SK-N-SH (cell line): Measurements from ENCODE around the gene TMTC2. TPM values are rescaled to one million over a fixed set of nuclear protein-coding genes. Genes with fewer than 3 reads are reported as not detected.

ENCODE experiments used
- CTCF ChIA-PET: fragments of 300-600, 350-600 bp; formaldehyde crosslinking; extraction: SDS; loops from one replicate; lab custom pipeline; 2021; lab: Yijun Ruan, JAX
- POLR2A ChIA-PET: fragments of 350-600 bp; sonication (Branson Sonifier 250); formaldehyde crosslinking; extraction: SDS; loops from one replicate; lab custom pipeline; 2020; ENCODE audit warnings: antibody characterized with exemption, inconsistent platforms; lab: Yijun Ruan, JAX
- DNase-seq: peaks from one replicate; pipeline ENCODE4 v3.0.0; 2012
- H2AFZ ChIP-seq: fragments of 200-600 bp; sonication (generic); 2 replicates; pipeline ENCODE4 v1.8.1; 2016; ENCODE audit warnings: antibody characterized with exemption, mild to moderate bottlenecking, low read depth
- H3F3A ChIP-seq: fragments of 200-600 bp; sonication (generic); replicated peaks from 2 replicates; pipeline ENCODE3; 2016; ENCODE audit warnings: antibody characterized with exemption, mild to moderate bottlenecking; ENCODE audit not compliant: insufficient read depth
- H3K27ac ChIP-seq, 2 experiments: fragments of 200-500 bp in 1 of 2; fragments of 200-600 bp in 1 of 2; sonication (Bioruptor generic) in 1 of 2; sonication (generic), shearing (Covaris generic) in 1 of 2; 2 replicates each; pipeline versions ENCODE4 v1.5.1 to v1.6.1; 2014 to 2016; ENCODE audit warnings: low read depth in 2 of 2, inconsistent platforms in 1 of 2, low read length in 1 of 2, mild to moderate bottlenecking in 1 of 2, mixed read lengths in 1 of 2
- H3K27me3 ChIP-seq: fragments of 200-600 bp; sonication (generic), shearing (Covaris generic); 2 replicates; pipeline ENCODE4 v1.6.1; 2016; ENCODE audit warnings: mixed run types; ENCODE audit not compliant: insufficient read depth
- H3K36me3 ChIP-seq, 2 experiments: fragments of 200-500 bp in 1 of 2; fragments of 200-600 bp in 1 of 2; sonication (Bioruptor generic) in 1 of 2; sonication (generic) in 1 of 2; replicated peaks in 1 of 2; 2 replicates each; pipeline versions ENCODE3 to v1.5.1; 2014 to 2016; ENCODE audit warnings: low read length in 1 of 2, mild to moderate bottlenecking in 1 of 2; ENCODE audit not compliant: insufficient read depth in 2 of 2, control insufficient read depth in 1 of 2
- H3K4me1 ChIP-seq, 2 experiments: fragments of 200-500 bp in 1 of 2; fragments of 200-600 bp in 1 of 2; sonication (Bioruptor generic) in 1 of 2; sonication (generic), shearing (Covaris generic) in 1 of 2; 2 replicates each; pipeline versions ENCODE4 v1.5.1 to v1.6.1; 2014 to 2016; ENCODE audit warnings: low read depth in 1 of 2, low read length in 1 of 2, mixed run types in 1 of 2; ENCODE audit not compliant: insufficient read depth in 2 of 2, control insufficient read depth in 1 of 2
- H3K4me2 ChIP-seq: fragments of 200-600 bp; sonication (generic), shearing (Covaris generic); 2 replicates; pipeline ENCODE4 v1.6.1; 2017; ENCODE audit warnings: mixed run types
- H3K4me3 ChIP-seq, 2 experiments: fragments of 200-500 bp in 1 of 2; fragments of 200-600 bp in 1 of 2; sonication (Bioruptor generic) in 1 of 2; sonication (generic), shearing (Covaris generic) in 1 of 2; 2 replicates each; pipeline versions ENCODE4 v1.5.1 to v1.8.1; 2014 to 2016; ENCODE audit warnings: low read depth in 2 of 2, inconsistent platforms in 1 of 2, low read length in 1 of 2, mild to moderate bottlenecking in 1 of 2, mixed read lengths in 1 of 2, moderate library complexity in 1 of 2
- H3K79me2 ChIP-seq: fragments of 200-600 bp; sonication (generic); 2 replicates; pipeline ENCODE4 v1.8.1; 2017; ENCODE audit warnings: mild to moderate bottlenecking; ENCODE audit not compliant: insufficient read depth
- H3K9ac ChIP-seq: fragments of 200-600 bp; sonication (generic); 2 replicates; pipeline ENCODE4 v1.6.1; 2017; ENCODE audit warnings: mixed run types
- H3K9me2 ChIP-seq: fragments of 200-600 bp; sonication (generic); 2 replicates; pipeline ENCODE4 v1.6.1; 2017; ENCODE audit warnings: mixed run types
- H3K9me3 ChIP-seq: fragments of 200-600 bp; sonication (generic); 2 replicates; pipeline ENCODE4 v1.6.1; 2017; ENCODE audit warnings: mixed run types, mild to moderate bottlenecking, moderate library complexity
- H4K20me1 ChIP-seq: fragments of 200-600 bp; sonication (generic); 2 replicates; pipeline ENCODE4 v1.6.1; 2017; ENCODE audit warnings: mild to moderate bottlenecking, mixed run types; ENCODE audit not compliant: insufficient read depth
- CTCF ChIP-seq: fragments of 200-600 bp; sonication (generic); IDR thresholded peaks from 2 replicates; pipeline ENCODE4 v1.6.1; 2017; ENCODE audit warnings: antibody characterized with exemption, mild to moderate bottlenecking, moderate library complexity
- ELF1 ChIP-seq: IDR thresholded peaks from 2 replicates; pipeline ENCODE4 v1.4.0; 2012
- EP300 ChIP-seq, 2 experiments: IDR thresholded peaks; 2 replicates each; pipeline versions ENCODE4 v1.4.0 to v1.6.1; 2012; ENCODE audit warnings: borderline replicate concordance in 1 of 2, low read depth in 1 of 2, low read length in 1 of 2
- FOXJ3 ChIP-seq: sonication (generic); formaldehyde crosslinking; IDR thresholded peaks from 2 replicates; pipeline ENCODE4 v1.5.1; 2020; ENCODE audit warnings: mild to moderate bottlenecking, missing genetic modification reagents
- JUND ChIP-seq: IDR thresholded peaks from 2 replicates; pipeline ENCODE4 v1.4.0; 2012
- MEF2A ChIP-seq: IDR thresholded peaks from 2 replicates; pipeline ENCODE4 v1.4.0; 2012; ENCODE audit warnings: low read depth, borderline replicate concordance
- NFIC ChIP-seq: IDR thresholded peaks from 2 replicates; pipeline ENCODE4 v1.4.0; 2012; ENCODE audit warnings: borderline replicate concordance
- NRF1 ChIP-seq: IDR thresholded peaks from 2 replicates; pipeline ENCODE4 v1.6.1; 2012; ENCODE audit warnings: low read depth, mild to moderate bottlenecking, low read length
- RFX5 ChIP-seq: IDR thresholded peaks from 2 replicates; pipeline ENCODE4 v1.6.1; 2012; ENCODE audit warnings: mild to moderate bottlenecking, improper control_type of control experiment, low read length
- SIN3A ChIP-seq: IDR thresholded peaks from 2 replicates; pipeline ENCODE4 v1.6.1; 2012; ENCODE audit warnings: low read depth, mild to moderate bottlenecking, low read length, moderate library complexity, borderline replicate concordance
- TAF1 ChIP-seq: IDR thresholded peaks from 2 replicates; pipeline ENCODE4 v1.6.1; 2012; ENCODE audit warnings: low read depth, mild to moderate bottlenecking, low read length, moderate library complexity, borderline replicate concordance
- TEAD4 ChIP-seq: IDR thresholded peaks from 2 replicates; pipeline ENCODE4 v1.4.0; 2012; ENCODE audit warnings: mild to moderate bottlenecking, borderline replicate concordance; ENCODE audit not compliant: insufficient read depth
- YY1 ChIP-seq: IDR thresholded peaks from 2 replicates; pipeline ENCODE4 v1.4.0; 2012; ENCODE audit warnings: low read depth, mild to moderate bottlenecking
- WGBS: methylation state at CpG from one replicate; pipeline ENCODE4 v1.1.6; 2017; ENCODE audit warnings: low lambda C conversion rate; 5-methylcytosine and 5-hydroxymethylcytosine counted together
- polyA plus RNA-seq, 3 experiments: library from polyadenylated mRNA; depleted of rRNA; stranded (reverse); fragments of >200 nt; gene quantifications; 2 replicates each; pipeline ENCODE4 v1.2.3, GENCODE V29; 2012
- TF ChIP-seq, protein P1 (sequence below): IDR thresholded peaks from 2 replicates; pipeline ENCODE4 v1.6.1; 2012; ENCODE audit warnings: mild to moderate bottlenecking, low read depth, low read length, moderate library complexity

Gene TMTC2
- polyA plus RNA-seq, 1 of the 3 experiments (the other 2 are of a cell fraction): 4.1 TPM

DNA sequence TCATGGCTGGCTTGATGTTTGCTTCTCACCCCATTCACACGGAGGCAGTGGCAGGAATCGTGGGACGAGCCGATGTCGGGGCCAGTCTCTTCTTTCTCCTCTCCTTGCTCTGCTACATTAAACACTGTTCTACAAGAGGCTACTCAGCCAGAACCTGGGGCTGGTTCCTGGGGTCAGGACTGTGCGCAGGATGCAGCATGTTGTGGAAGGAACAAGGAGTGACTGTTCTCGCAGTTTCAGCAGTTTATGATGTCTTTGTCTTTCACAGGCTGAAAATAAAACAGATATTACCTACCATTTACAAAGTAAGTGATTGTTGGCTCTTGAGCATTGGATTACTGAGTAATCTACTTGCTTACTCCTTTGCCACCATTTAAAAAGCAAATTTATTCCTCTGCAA lies 170.6 kb downstream of the TMTC2 start:
- no peaks in the 10 kb centered on the region for H4K20me1 ChIP-seq
- WGBS: 97% methylated on average over 7 of the region's 7 CpGs
- H3K4me1 ChIP-seq: peaks cover 4 to 7% of the 10 kb centered on the region in 2 experiments; a peak in 2 of 4 replicates
- no peaks in the 10 kb centered on the region for H3K27me3 ChIP-seq
- H2AFZ ChIP-seq: no peak overlapping the region
- H3K36me3 ChIP-seq: peaks cover 0 to 12% of the 10 kb centered on the region in 2 experiments
- DNase-seq: no peak
- no peak overlapping the region for H3K4me2 ChIP-seq
- no peaks in the 10 kb centered on the region for H3K9me2 ChIP-seq
- no peaks in the 10 kb centered on the region for H3K79me2 ChIP-seq
- ChIA-PET POLR2A (no interaction called here), CTCF (no interaction called here)
- H3K9me3 ChIP-seq: no peaks in the 10 kb centered on the region
- no peaks in the 10 kb centered on the region for H3F3A ChIP-seq
- no peak overlapping the region for H3K9ac ChIP-seq
- no peak overlapping the region for H3K27ac ChIP-seq
- no peak for TF ChIP-seq NFIC
- TF ChIP-seq, protein P1, sequence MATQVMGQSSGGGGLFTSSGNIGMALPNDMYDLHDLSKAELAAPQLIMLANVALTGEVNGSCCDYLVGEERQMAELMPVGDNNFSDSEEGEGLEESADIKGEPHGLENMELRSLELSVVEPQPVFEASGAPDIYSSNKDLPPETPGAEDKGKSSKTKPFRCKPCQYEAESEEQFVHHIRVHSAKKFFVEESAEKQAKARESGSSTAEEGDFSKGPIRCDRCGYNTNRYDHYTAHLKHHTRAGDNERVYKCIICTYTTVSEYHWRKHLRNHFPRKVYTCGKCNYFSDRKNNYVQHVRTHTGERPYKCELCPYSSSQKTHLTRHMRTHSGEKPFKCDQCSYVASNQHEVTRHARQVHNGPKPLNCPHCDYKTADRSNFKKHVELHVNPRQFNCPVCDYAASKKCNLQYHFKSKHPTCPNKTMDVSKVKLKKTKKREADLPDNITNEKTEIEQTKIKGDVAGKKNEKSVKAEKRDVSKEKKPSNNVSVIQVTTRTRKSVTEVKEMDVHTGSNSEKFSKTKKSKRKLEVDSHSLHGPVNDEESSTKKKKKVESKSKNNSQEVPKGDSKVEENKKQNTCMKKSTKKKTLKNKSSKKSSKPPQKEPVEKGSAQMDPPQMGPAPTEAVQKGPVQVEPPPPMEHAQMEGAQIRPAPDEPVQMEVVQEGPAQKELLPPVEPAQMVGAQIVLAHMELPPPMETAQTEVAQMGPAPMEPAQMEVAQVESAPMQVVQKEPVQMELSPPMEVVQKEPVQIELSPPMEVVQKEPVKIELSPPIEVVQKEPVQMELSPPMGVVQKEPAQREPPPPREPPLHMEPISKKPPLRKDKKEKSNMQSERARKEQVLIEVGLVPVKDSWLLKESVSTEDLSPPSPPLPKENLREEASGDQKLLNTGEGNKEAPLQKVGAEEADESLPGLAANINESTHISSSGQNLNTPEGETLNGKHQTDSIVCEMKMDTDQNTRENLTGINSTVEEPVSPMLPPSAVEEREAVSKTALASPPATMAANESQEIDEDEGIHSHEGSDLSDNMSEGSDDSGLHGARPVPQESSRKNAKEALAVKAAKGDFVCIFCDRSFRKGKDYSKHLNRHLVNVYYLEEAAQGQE: no peak
- no peak for TF ChIP-seq NRF1
- TF ChIP-seq TEAD4: no peak
- no peak for TF ChIP-seq EP300 (IDR thresholded peaks at IDR 0.05; ENCODE audit: borderline replicate concordance in 1 of 2, low read depth in 1 of 2, low read length in 1 of 2)
- TF ChIP-seq RFX5: no peak
- no peak for TF ChIP-seq SIN3A
- no peak for TF ChIP-seq TAF1
- no peak for TF ChIP-seq ELF1
- no peak for TF ChIP-seq CTCF
- TF ChIP-seq YY1: no peak
- no peak for TF ChIP-seq JUND
- no peak for TF ChIP-seq MEF2A
- no peak for TF ChIP-seq FOXJ3
- no peak overlapping the region for H3K4me3 ChIP-seq
